Activated CD4-positive, alpha-beta memory T cell treated with anti-CD3 and anti-CD28 coated beads for 36 hours (primary cell): ENCODE measurements around the gene CCS. TPM values are rescaled to one million over a fixed set of nuclear protein-coding genes. Genes with fewer than 3 reads are reported as not detected.
A peak's percentile ranks its signal among the peaks of the same experiment; 100 is the strongest.

Source experiments
- CTCF ChIA-PET: fragments of 350-600 bp; sonication (Branson Sonifier 250); formaldehyde crosslinking; loops from one replicate; lab custom pipeline; 2021; ENCODE audit warnings: antibody characterized with exemption, inconsistent platforms; lab: Charles Lee
- POLR2A ChIA-PET: fragments of 350-600 bp; sonication (Branson Sonifier 250); formaldehyde crosslinking; loops from one replicate; lab custom pipeline; 2021; ENCODE audit warnings: antibody characterized with exemption; lab: Charles Lee
- DNase-seq: peaks from one replicate; pipeline ENCODE4 v3.0.0-alpha.2; 2020
- H3K27ac Mint-ChIP-seq: one replicate; pipeline ENCODE4 v1.8.0; 2021; ENCODE audit warnings: mixed read lengths
- H3K27me3 Mint-ChIP-seq: one replicate; pipeline ENCODE4 v1.8.0; 2021; ENCODE audit warnings: mixed read lengths
- H3K36me3 Mint-ChIP-seq: one replicate; pipeline ENCODE4 v1.8.0; 2021; ENCODE audit warnings: mixed read lengths
- H3K4me1 Mint-ChIP-seq: one replicate; pipeline ENCODE4 v1.8.0; 2021; ENCODE audit warnings: low read depth, mixed read lengths
- H3K4me3 Mint-ChIP-seq: one replicate; pipeline ENCODE4 v1.8.0; 2021; ENCODE audit warnings: mild to moderate bottlenecking, mixed read lengths
- H3K9me3 Mint-ChIP-seq: one replicate; pipeline ENCODE4 v1.8.0; 2021; ENCODE audit warnings: mixed read lengths
- intact Hi-C: fragments of 100-400 bp; cut with micrococcal nuclease; formaldehyde crosslinking; loops from one replicate; pipeline ENCODE4 v1.15.1; 2023
- total RNA-seq, 2 experiments: library from RNA; stranded (reverse); gene quantifications; one replicate each; pipeline ENCODE4 v1.2.3, GENCODE V29; 2021

The CCS gene
- total RNA-seq, 2 experiments from 2014 or later, result 24.2 to 26.9 TPM

- POLR2A ChIA-PET, result no interaction called here
- intact Hi-C loops, result loop anchor here (5.0 kb wide), 1 partner anchor 293 kb away; the partner anchor contains the start of gene RCE1
- no peaks in the 10 kb centered on the region for H3K36me3 Mint-ChIP-seq
- no peak overlapping the region for H3K4me3 Mint-ChIP-seq
- DNase-seq, result no peak
- no peak overlapping the region for H3K27ac Mint-ChIP-seq
- CTCF ChIA-PET, result no interaction called here
- H3K9me3 Mint-ChIP-seq, result no peaks in the 10 kb centered on the region
- no peaks in the 10 kb centered on the region for H3K27me3 Mint-ChIP-seq
- H3K4me1 Mint-ChIP-seq, result peaks cover 3% of the 10 kb centered on the region
Measured at GRCh38 chr11:66549696-66550095, 43.3 kb upstream of the CCS start.

GRCh38 chr11:66550887-66551286 lies 42.1 kb upstream of the CCS start:
- POLR2A ChIA-PET, result no interaction called here
- CTCF ChIA-PET, result no interaction called here
- H3K36me3 Mint-ChIP-seq, result no peaks in the 10 kb centered on the region
- no peak overlapping the region for H3K27ac Mint-ChIP-seq
- peaks cover under 1% of the 10 kb centered on the region for H3K27me3 Mint-ChIP-seq
- no peaks in the 10 kb centered on the region for H3K9me3 Mint-ChIP-seq
- H3K4me1 Mint-ChIP-seq, result no peaks in the 10 kb centered on the region
- DNase-seq, result no peak
- intact Hi-C loops, result no loop called here
- no peak overlapping the region for H3K4me3 Mint-ChIP-seq

DNA sequence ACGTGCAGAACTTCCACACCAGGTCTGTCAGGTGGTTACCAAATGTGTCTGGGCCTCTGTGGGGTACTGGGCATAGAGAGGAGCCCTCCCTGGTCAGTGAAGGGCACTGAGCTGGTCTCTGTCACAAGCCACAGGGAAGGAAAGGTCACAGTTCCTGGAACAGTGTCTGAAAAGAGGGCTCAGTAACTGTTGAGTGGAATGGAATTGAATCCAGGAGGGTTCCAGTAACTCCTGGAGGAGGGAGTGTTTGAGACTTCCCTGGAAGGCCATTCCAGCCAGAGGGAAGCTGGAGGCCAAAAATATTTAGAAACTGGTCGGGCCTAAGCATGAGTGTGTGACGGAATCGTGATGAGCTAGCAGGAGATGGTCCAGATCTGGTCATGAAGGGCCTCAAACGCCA lies 38.4 kb upstream of the CCS start:
- Mint-ChIP-seq H3K4me3 (no peak overlapping the region), H3K4me1 (no peaks in the 10 kb centered on the region), H3K36me3 (no peaks in the 10 kb centered on the region), H3K9me3 (no peaks in the 10 kb centered on the region), H3K27ac (no peak overlapping the region), H3K27me3 (peaks cover 8% of the 10 kb centered on the region)
- CTCF ChIA-PET, result interaction anchor here (1.6 kb wide), 1 partner anchor 9 kb away, joined by 5 read pairs; the partner anchor contains the start of gene ZDHHC24
- POLR2A ChIA-PET, result interaction anchor here (0.7 to 1.0 kb wide), 2 partner anchors 8 to 850 kb away, joined by 3 read pairs; partner anchors contain the start of genes ACTN3 and ZDHHC24
- intact Hi-C loops, result no loop called here
- no peak for DNase-seq

- DNase-seq, result no peak
- ChIA-PET CTCF (interaction anchor here (1.6 kb wide), 1 partner anchor 10 kb away, joined by 5 read pairs; the partner anchor contains the start of gene ZDHHC24), POLR2A (interaction anchor here (1.0 kb wide), 1 partner anchor 9 kb away, joined by 3 read pairs; the partner anchor contains the start of genes ACTN3 and ZDHHC24)
- intact Hi-C loops, result no loop called here
- peaks cover 8% of the 10 kb centered on the region for H3K27me3 Mint-ChIP-seq
- no peak overlapping the region for H3K4me3 Mint-ChIP-seq
- no peaks in the 10 kb centered on the region for H3K36me3 Mint-ChIP-seq
- no peak overlapping the region for H3K27ac Mint-ChIP-seq
- H3K4me1 Mint-ChIP-seq, result no peaks in the 10 kb centered on the region
- H3K9me3 Mint-ChIP-seq, result no peaks in the 10 kb centered on the region
Measured at GRCh38 chr11:66555416-66555815, 37.6 kb upstream of the CCS start.

- POLR2A ChIA-PET, result no interaction called here
- Mint-ChIP-seq H3K36me3 (no peaks in the 10 kb centered on the region), H3K4me1 (no peaks in the 10 kb centered on the region), H3K4me3 (no peak overlapping the region), H3K9me3 (no peaks in the 10 kb centered on the region), H3K27ac (no peak overlapping the region), H3K27me3 (peaks cover 8% of the 10 kb centered on the region)
- intact Hi-C loops, result no loop called here
- DNase-seq, result no peak
- CTCF ChIA-PET, result no interaction called here
Measured at GRCh38 chr11:66556086-66556485, 36.9 kb upstream of the CCS start.

GRCh38 chr11:66557733-66558326 lies 35.2 kb upstream of the CCS start:
- POLR2A ChIA-PET, result no interaction called here
- Mint-ChIP-seq H3K27ac (no peak overlapping the region), H3K4me3 (no peak overlapping the region), H3K9me3 (no peaks in the 10 kb centered on the region), H3K4me1 (no peaks in the 10 kb centered on the region), H3K27me3 (peaks cover 8% of the 10 kb centered on the region), H3K36me3 (no peaks in the 10 kb centered on the region)
- DNase-seq, result no peak
- intact Hi-C loops, result no loop called here
- CTCF ChIA-PET, result interaction anchor here (0.8 kb wide), 1 partner anchor 169 kb away, joined by 3 read pairs; no protein-coding TSS in a partner anchor

GRCh38 chr11:66559142-66559865 lies 33.7 kb upstream of the CCS start:
- Mint-ChIP-seq H3K4me3 (no peak overlapping the region), H3K9me3 (no peaks in the 10 kb centered on the region), H3K27me3 (peaks cover 8% of the 10 kb centered on the region), H3K27ac (no peak overlapping the region), H3K36me3 (no peaks in the 10 kb centered on the region), H3K4me1 (no peaks in the 10 kb centered on the region)
- intact Hi-C loops, result no loop called here
- POLR2A ChIA-PET, result no interaction called here
- CTCF ChIA-PET, result interaction anchor here (0.6 to 1.4 kb wide), 2 partner anchors 119 to 839 kb away, joined by 3 read pairs; partner anchors contain the start of genes RBM4B and RNASEH2C
- peak; percentile 40 for DNase-seq

DNA sequence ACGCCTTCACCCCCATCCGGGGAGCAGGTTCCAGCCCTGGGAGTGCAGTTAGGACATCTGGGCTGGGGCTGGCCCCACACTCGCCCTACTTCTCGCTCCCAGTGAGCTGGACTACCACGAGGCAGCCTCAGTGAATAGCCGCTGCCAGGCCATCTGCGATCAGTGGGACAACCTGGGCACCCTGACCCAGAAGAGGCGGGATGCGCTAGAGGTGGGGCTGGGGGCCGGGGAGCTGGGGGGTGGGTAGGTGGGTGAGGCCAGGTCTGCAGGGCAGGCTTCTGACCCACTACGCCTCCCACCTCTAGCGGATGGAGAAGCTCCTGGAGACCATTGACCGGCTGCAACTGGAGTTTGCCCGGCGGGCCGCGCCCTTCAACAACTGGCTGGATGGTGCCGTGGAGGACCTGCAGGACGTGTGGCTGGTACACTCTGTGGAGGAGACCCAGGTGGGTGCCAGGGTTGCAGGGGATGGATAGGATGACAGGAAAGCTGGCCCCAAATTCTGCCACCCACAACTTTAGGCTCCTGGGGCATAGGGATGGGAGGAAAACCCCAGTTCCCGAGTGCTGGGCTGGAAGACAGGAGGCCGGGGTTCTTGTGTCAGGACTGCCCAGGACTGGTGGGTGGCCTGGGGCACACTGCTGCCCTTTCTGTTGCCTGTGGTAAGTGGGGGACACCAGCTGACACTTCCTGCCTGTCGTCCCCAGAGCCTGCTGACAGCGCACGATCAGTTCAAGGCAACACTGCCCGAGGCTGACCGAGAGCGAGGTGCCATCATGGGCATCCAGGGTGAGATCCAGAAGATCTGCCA lies 32.9 kb upstream of the CCS start:
- no peak for DNase-seq
- intact Hi-C loops, result no loop called here
- H3K4me3 Mint-ChIP-seq, result no peak overlapping the region
- POLR2A ChIA-PET, result no interaction called here
- no peaks in the 10 kb centered on the region for H3K36me3 Mint-ChIP-seq
- no peaks in the 10 kb centered on the region for H3K9me3 Mint-ChIP-seq
- no peaks in the 10 kb centered on the region for H3K4me1 Mint-ChIP-seq
- CTCF ChIA-PET, result interaction anchor here (0.6 to 1.4 kb wide), 2 partner anchors 118 to 839 kb away, joined by 3 read pairs; partner anchors contain the start of genes RBM4B and RNASEH2C
- H3K27ac Mint-ChIP-seq, result no peak overlapping the region
- peaks cover 8% of the 10 kb centered on the region for H3K27me3 Mint-ChIP-seq

DNA sequence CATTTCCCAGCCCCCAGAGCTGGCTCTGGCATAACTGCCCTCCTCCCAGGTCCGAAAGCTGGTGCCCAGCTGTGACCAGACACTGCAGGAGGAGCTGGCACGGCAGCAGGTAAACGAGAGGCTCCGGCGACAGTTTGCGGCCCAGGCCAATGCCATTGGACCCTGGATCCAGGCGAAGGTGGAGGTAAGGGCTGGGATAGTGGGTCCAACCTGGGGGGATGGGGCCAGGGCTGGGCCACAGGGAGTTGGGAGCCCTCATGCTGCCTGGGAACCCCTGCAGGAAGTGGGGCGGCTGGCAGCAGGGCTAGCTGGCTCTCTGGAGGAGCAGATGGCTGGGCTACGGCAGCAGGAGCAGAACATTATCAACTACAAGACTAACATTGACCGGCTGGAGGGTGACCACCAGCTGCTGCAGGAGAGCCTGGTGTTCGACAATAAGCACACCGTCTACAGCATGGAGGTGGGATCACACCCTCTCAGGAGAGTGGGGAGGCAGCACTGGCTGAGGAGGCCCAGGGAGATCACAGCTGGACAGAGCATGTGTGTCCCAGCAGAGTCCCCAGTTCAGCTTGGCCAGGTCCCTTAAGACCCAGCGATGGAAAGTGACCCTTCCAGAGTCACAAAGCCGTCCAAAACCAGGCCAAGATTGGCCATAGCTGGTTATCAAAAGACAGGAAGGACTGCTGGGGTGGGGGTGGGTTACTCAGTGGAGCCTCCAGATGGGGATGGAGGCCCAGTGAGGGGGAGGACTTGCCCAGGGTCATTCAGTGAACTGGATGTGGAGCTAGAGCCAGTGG lies 31.6 kb upstream of the CCS start:
- intact Hi-C loops, result no loop called here
- Mint-ChIP-seq H3K4me3 (no peak overlapping the region), H3K4me1 (no peaks in the 10 kb centered on the region), H3K27me3 (peaks cover 6% of the 10 kb centered on the region), H3K9me3 (no peaks in the 10 kb centered on the region), H3K27ac (no peak overlapping the region), H3K36me3 (no peaks in the 10 kb centered on the region)
- no peak for DNase-seq
- CTCF ChIA-PET, result interaction anchor here (1.0 to 1.2 kb wide), 2 partner anchors 19 to 273 kb away, joined by 3 to 4 read pairs; no protein-coding TSS in a partner anchor
- POLR2A ChIA-PET, result no interaction called here

- H3K4me1 Mint-ChIP-seq, result peaks cover 2% of the 10 kb centered on the region
- POLR2A ChIA-PET, result no interaction called here
- no peak for DNase-seq
- CTCF ChIA-PET, result interaction anchor here (1.0 to 1.2 kb wide), 2 partner anchors 19 to 272 kb away, joined by 3 to 4 read pairs; no protein-coding TSS in a partner anchor
- no peaks in the 10 kb centered on the region for H3K9me3 Mint-ChIP-seq
- no peak overlapping the region for H3K27ac Mint-ChIP-seq
- no peak overlapping the region for H3K4me3 Mint-ChIP-seq
- peaks cover 6% of the 10 kb centered on the region for H3K27me3 Mint-ChIP-seq
- intact Hi-C loops, result no loop called here
- no peaks in the 10 kb centered on the region for H3K36me3 Mint-ChIP-seq
Measured at GRCh38 chr11:66561975-66562248, 31.1 kb upstream of the CCS start.

DNA sequence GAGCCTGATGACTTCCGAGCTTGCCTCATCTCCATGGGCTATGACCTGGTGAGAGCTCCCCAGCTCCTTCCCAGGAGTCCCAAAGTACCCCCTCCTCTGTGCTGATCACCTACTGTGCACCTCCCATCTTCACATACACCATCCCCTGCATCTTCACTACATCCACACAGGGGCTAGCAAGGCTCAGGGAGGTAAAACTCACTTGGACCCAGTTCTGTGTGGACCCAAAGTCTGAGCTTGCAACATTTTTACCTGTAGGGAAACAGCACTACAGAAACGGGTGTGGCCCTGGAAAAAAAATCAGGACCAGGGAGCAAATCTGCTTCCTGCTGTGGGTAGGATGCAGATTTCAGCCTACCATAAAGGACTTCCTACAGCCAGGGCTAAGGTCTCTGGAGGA lies 30.7 kb upstream of the CCS start:
- Mint-ChIP-seq H3K27ac (no peak overlapping the region), H3K4me3 (no peak overlapping the region), H3K27me3 (peaks cover 6% of the 10 kb centered on the region), H3K36me3 (no peaks in the 10 kb centered on the region), H3K4me1 (peaks cover 2% of the 10 kb centered on the region), H3K9me3 (no peaks in the 10 kb centered on the region)
- ChIA-PET CTCF (interaction anchor here (0.6 to 1.0 kb wide), 2 partner anchors 272 to 520 kb away, joined by 3 to 4 read pairs; no protein-coding TSS in a partner anchor), POLR2A (no interaction called here)
- no peak for DNase-seq
- intact Hi-C loops, result no loop called here
